Body of pancreas (tissue), 4 donors: Measurements from ENCODE around the gene ARFGEF2.

ENCODE experiments used
- CTCF ChIP-seq, 7 experiments: fragments of 450-650 bp in 4 of 7; fragments of 200-600 bp in 3 of 7; sonication (generic) in 3 of 7; IDR thresholded peaks; one replicate each; pipeline ENCODE4 v1.5.1; 2016 to 2019; ENCODE audit warnings: antibody characterized with exemption in 7 of 7
- POLR2A ChIP-seq, 3 donors: fragments of 450-650 bp; IDR thresholded peaks; one replicate each; pipeline ENCODE4 v1.6.1; 2016; ENCODE audit warnings: antibody characterized with exemption in 3 of 3, mild to moderate bottlenecking in 2 of 3

- no peak for TF ChIP-seq CTCF (IDR thresholded peaks at IDR 0.05)
- TF ChIP-seq POLR2A (IDR thresholded peaks at IDR 0.05): no peak
These were observed 9.4 kb downstream of the ARFGEF2 start for GRCh38 chr20:48930878-48931277.
